Fibroblast of skin of back (primary cell): ENCODE results near the gene FASN.
A peak's percentile ranks its signal among the peaks of the same experiment; 100 is the strongest.
"Not testable (repeated sequence)": the region's sequence is repeated elsewhere in the genome, so short reads cannot be mapped to it uniquely, and the experiment has no call there.

Experiments used
- DNase-seq: peaks from one replicate; pipeline ENCODE4 v3.0.0-alpha.2; 2013

FASN gene

GRCh38 chr17:82039695-82040299 is 58.2 kb downstream of the FASN start:
- no peak for DNase-seq

GRCh38 chr17:82038796-82039409 is 59.1 kb downstream of the FASN start:
- not testable (repeated sequence) for DNase-seq

GRCh38 chr17:82037889-82038195 is 60.2 kb downstream of the FASN start:
- no peak for DNase-seq

DNA sequence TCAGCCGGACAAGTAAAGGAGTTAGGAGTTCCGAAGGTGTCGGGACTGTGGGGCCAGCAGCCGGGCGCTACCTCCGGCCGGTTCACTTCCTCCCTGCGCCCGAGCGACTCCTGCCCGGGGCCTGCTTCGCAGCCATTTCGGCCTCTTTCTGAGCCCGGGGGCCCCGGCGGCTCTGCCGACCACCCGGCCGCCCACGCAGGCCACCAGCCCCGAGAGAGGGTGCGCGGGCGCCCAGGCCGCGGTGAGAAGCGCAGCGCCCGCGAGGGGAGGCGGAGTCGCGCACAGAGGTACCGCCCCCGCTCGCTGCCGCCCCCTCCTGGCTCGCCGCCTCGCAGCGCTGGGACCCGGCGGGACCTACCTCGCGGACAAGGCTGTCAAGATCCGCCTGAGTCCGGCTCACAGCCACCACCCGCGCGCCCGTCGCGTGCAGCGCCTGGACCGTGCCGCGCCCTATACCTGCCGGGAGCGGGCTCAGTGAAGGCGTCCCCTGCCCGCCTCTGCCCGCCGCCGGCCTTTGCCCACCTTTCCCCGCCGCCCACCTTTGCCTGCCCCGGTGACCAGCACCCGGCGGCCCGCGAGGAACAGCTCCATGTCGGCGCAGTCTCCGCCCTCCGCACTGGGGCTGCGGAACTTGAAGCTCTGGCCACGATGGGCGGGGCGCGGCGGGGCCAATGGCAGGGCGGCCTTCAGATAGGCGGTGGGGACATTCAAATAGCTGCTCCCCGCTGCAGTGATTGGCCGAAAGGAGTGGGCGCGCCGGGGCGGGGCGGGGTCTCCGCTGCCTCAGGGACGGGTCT is 60.7 kb downstream of the FASN start, which contains the start of gene DCXR:
DCXR (minus strand) TSS at position 606 of the 797 bp plus-strand sequence; CDS start at position 591, 15 bp downstream.
- peak; percentile 96 for DNase-seq

- no peak for DNase-seq
These were observed 61.4 kb downstream of the FASN start for GRCh38 chr17:82036634-82037091.

DNA sequence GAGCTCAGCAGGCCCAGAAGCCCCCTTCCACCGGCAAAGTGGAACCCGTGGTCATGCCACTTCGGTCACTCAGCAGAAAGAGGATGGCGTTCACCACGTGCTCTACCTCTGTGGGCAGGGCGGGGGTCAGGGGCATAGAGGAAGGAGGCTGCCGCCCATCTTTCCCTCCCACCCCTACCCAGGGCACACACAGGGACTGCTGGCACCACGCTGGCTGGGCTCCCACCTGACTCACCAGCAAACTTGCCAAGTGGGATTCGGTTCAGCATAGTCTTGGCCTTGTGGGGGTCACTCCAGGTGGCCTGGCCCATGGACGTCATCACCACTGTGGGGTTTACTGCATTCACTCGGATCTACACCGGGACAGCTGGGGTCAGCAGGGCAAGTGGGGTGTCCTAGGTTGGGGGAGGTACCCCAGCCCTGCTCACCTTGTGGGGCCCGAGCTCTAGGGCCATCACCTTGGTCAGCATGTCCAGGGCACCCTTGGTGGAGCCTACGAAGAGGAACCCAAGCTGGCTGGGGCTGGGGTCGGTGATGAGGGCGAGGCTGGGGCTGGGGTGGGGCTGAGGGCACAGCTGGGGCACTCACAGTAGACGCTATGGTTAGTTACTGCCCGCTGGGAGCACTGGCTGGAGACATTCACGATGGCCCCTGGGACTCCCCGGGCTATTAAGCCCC is 61.9 kb downstream of the FASN start:
- DNase-seq = no peak

- no peak for DNase-seq
These were observed 62.5 kb downstream of the FASN start for GRCh38 chr17:82035488-82035887.

DNA sequence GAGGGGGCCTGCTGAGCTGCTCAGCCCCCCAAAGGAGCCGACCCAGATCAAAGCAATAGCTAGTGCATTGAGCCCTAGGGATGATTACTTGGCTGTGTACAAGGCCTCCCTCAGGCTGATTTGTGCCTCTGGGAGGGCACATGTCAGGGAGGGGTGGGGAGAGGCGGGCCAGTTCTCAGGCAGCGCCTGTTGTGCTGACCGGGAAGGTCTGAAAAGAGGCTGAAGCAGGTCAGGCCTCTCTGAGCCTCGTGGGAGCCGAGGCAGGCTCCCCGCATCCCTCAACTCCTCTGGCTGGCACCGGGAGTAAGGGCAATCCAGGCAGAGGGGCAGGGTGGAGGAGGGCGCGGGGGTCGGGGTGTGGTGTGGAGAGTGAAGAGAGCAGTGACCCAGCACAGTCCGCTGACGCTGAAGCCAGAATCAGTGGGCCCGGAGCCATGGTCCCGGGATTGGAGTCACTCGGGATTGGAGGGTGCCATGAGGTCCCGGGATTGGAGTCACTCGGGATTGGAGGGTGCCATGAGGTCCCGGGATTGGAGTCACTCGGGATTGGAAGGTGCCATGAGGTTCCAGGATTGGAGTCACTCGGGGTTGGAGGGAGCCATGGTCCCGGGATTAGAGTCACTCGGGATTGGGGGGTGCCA is 63.5 kb downstream of the FASN start:
- no peak for DNase-seq

GRCh38 chr17:82033359-82034085 is 64.5 kb downstream of the FASN start:
- DNase-seq = no peak

DNA sequence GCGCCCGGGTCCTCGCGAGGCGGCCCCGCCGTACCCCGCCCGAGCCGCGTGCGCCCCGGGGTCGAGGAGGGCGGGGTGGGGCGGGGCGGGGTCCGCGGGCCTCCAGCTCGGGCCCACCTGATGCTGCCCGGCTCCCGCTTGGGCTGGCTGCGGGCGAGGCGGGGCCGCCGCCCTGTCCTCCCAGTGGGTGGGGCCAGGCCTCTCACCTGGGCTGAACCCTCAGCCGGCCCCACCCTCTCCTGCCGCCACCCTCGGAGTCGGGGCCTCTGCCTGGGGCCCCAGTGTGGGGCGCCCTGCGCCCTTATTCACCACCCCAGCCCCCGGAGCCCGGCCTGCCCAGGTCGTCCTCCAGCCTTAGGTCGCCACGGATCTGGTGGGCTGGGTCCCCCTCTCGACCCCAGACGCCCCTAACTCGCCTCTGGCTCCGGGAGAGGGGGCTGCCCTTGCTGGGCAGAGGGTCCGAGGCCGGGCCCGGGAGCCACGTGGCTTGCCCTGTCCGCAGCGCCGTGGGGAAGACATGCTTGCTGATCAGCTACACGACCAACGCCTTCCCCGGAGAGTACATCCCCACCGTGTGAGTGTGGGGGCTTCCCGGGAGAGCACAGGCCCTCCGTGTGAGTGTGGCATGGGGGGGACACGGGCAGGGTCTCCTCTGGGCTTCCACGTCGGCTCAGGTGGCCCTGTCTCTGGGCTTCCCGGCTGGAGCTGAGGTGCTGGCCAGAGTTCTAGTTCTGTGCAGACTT is 66.0 kb downstream of the FASN start:
- no peak for DNase-seq

- DNase-seq = peak; percentile 16
These were observed 66.6 kb downstream of the FASN start, which contains the start of gene RAC3 for GRCh38 chr17:82031303-82031884. Gene RAC3, plus strand, starts transcription at chr17:82031678. Its CDS starts 84 bp downstream, at chr17:82031762.

DNA sequence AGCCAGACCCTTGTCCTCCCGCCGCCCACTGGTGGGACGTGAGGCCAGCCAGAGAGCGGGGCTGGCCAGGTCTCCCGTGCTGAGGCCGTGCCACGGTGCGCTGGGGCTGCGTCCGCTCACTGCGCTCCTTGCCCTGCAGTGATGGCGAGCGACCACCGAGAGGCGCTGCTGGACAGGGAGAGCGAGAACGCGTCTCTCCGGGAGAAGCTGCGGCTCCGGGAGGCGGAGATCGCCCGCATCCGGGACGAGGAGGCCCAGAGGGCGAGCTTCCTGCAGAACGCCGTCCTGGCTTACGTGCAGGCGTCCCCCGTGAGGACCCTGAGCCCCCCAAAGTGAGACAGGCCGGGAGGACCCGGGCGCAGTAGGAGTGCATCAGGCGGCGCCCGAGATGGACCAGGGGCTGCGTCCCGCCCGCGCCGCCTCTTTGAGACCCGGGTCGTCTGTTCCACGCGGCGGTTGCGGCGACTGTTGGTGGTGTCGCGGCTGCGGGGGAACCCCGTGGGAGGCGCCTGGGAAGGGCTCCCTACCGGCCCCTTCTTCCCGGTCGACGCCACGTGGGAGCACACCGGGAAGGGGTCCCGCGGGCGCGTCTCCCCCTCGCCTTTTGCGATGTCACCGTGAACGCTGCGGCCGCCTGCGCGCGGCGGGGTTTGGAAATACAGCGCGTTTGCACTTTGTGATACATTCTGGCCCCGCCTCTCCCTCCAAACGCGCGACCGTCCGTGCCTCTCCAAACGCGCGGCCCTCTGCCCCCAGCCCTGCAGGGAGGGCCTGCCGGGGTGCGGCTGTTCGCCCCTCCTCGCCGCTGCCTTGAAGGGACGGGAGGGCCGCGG is 67.3 kb downstream of the FASN start:
- peak; percentile 76 for DNase-seq

DNA sequence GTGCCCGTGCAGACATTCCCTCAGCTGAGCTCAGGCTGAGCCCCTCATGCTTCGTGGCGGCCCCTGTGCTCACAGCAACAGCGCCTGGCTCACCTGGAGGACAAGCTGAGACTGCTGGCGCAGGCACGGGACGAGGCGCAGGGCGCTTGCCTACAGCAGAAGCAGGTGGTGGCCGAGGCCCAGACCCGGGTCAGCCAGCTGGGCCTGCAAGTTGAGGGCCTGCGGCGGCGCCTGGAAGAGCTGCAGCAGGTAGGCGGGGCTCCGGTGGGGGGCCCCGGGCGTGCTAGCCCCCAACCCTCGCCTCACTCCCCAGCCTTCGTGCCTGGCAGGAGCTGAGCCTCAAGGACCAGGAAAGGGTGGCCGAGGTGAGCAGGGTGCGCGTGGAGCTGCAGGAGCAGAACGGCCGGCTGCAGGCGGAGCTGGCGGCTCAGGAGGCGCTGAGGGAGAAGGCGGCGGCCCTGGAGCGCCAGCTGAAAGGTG is 68.0 kb downstream of the FASN start:
- DNase-seq = no peak

DNA sequence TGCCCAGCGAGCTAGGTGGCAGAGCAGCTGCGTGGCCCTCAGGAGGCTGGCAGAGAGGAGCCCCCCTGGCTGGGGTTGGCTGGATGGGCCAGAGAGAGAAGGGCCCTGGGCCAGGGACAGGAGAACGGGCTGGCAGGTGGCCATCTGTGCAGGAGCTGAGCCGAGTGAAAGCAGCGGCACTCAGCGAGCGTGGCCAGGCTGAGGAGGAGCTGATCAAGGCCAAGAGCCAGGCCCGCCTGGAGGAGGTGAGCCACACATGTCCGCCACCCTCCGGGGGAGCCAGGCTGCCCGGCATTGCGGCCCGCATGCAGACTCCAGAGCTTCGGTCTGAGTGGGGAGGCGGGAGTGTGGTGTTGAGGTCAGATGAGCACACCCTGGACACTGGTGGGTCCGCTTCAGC is 68.6 kb downstream of the FASN start:
- no peak for DNase-seq

GRCh38 chr17:82028966-82029365 is 69.1 kb downstream of the FASN start:
- DNase-seq = no peak
